MM.1S (cell line): Measurements from ENCODE around the gene COMMD10.

ENCODE experiments used
- DNase-seq: peaks from one replicate; pipeline ENCODE4 v3.0.0-alpha.2; 2015
- H2AFZ ChIP-seq: fragments of 300-600 bp; sonication (generic); 2 replicates; pipeline ENCODE4 v1.6.0; 2016; ENCODE audit warnings: antibody characterized with exemption, low read length
- H3F3A ChIP-seq: fragments of 300-600 bp; sonication (generic); 2 replicates; pipeline ENCODE4 v1.6.1; 2016; ENCODE audit warnings: mild to moderate bottlenecking, antibody characterized with exemption, low read length, moderate library complexity, mixed read lengths; ENCODE audit not compliant: insufficient read depth
- H3K27ac ChIP-seq: fragments of 300-600 bp; sonication (generic); 2 replicates; pipeline ENCODE4 v1.5.1; 2016; ENCODE audit warnings: mild to moderate bottlenecking, low read length
- H3K27me3 ChIP-seq: fragments of 300-600 bp; sonication (generic); replicated peaks from 2 replicates; pipeline ENCODE4 v1.6.0; 2016; ENCODE audit warnings: low read length; ENCODE audit not compliant: insufficient read depth
- H3K36me3 ChIP-seq: fragments of 300-600 bp; sonication (generic); replicated peaks from 2 replicates; pipeline ENCODE4 v1.6.1; 2016; ENCODE audit warnings: mild to moderate bottlenecking, low read length, mixed read lengths; ENCODE audit not compliant: insufficient read depth
- H3K4me1 ChIP-seq: fragments of 300-600 bp; sonication (generic); 2 replicates; pipeline ENCODE4 v1.6.1; 2016; ENCODE audit warnings: low read length, mixed read lengths
- H3K4me2 ChIP-seq: fragments of 300-600 bp; sonication (generic); 2 replicates; pipeline ENCODE4 v1.6.0; 2016; ENCODE audit warnings: low read depth, low read length
- H3K4me3 ChIP-seq: fragments of 300-600 bp; sonication (generic); 2 replicates; pipeline ENCODE4 v1.5.1; 2016; ENCODE audit warnings: low read length, mixed read lengths
- H3K79me2 ChIP-seq: fragments of 300-600 bp; sonication (generic); 2 replicates; pipeline ENCODE4 v1.6.1; 2016; ENCODE audit warnings: mixed run types, low read length, mixed read lengths
- H3K9ac ChIP-seq: fragments of 300-600 bp; sonication (generic); 2 replicates; pipeline ENCODE4 v1.6.1; 2016; ENCODE audit warnings: low read length, mixed read lengths
- H3K9me2 ChIP-seq: fragments of 300-600 bp; sonication (generic); replicated peaks from 2 replicates; pipeline ENCODE4 v1.6.1; 2016; ENCODE audit warnings: mild to moderate bottlenecking, low read length, mixed read lengths; ENCODE audit not compliant: insufficient read depth
- H3K9me3 ChIP-seq: fragments of 300-600 bp; sonication (generic); replicated peaks from 2 replicates; pipeline ENCODE4 v1.6.1; 2016; ENCODE audit warnings: mild to moderate bottlenecking, low read length, mixed read lengths; ENCODE audit not compliant: insufficient read depth
- H4K20me1 ChIP-seq: fragments of 300-600 bp; sonication (generic); 2 replicates; pipeline ENCODE4 v1.6.1; 2016; ENCODE audit warnings: mild to moderate bottlenecking, low read length, moderate library complexity, mixed read lengths; ENCODE audit not compliant: insufficient read depth
- CTCF ChIP-seq: fragments of 300-600 bp; sonication (generic); IDR thresholded peaks from 2 replicates; pipeline ENCODE4 v1.5.1; 2016; ENCODE audit warnings: antibody characterized with exemption, low read length, mixed read lengths
- EZH2 ChIP-seq: fragments of 300-600 bp; sonication (generic); optimal IDR thresholded peaks from 2 replicates; pipeline ENCODE3; 2017; ENCODE audit warnings: low read depth, mild to moderate bottlenecking, antibody characterized with exemption, low read length, mixed read lengths
- EZH2phosphoT487 ChIP-seq: fragments of 300-600 bp; sonication (generic); IDR thresholded peaks from 2 replicates; pipeline ENCODE4 v1.6.1; 2018; ENCODE audit warnings: antibody characterized with exemption, low read length

The COMMD10 gene

GRCh38 chr5:116306846-116307245 lies 222.0 kb downstream of the COMMD10 start:
- H3K4me2 ChIP-seq, result no peak overlapping the region
- H3K9me3 ChIP-seq, result no peaks in the 10 kb centered on the region
- no peaks in the 10 kb centered on the region for H3K4me1 ChIP-seq
- no peak overlapping the region for H2AFZ ChIP-seq
- no peak overlapping the region for H3K4me3 ChIP-seq
- no peaks in the 10 kb centered on the region for H3K9me2 ChIP-seq
- no peaks in the 10 kb centered on the region for H3F3A ChIP-seq
- no peak for TF ChIP-seq CTCF
- TF ChIP-seq EZH2phosphoT487, result no peak
- TF ChIP-seq EZH2, result no peak
- H4K20me1 ChIP-seq, result no peaks in the 10 kb centered on the region
- no peak for DNase-seq
- no peaks in the 10 kb centered on the region for H3K36me3 ChIP-seq
- H3K9ac ChIP-seq, result no peak overlapping the region
- no peaks in the 10 kb centered on the region for H3K27me3 ChIP-seq
- no peak overlapping the region for H3K27ac ChIP-seq
- H3K79me2 ChIP-seq, result no peaks in the 10 kb centered on the region

DNA sequence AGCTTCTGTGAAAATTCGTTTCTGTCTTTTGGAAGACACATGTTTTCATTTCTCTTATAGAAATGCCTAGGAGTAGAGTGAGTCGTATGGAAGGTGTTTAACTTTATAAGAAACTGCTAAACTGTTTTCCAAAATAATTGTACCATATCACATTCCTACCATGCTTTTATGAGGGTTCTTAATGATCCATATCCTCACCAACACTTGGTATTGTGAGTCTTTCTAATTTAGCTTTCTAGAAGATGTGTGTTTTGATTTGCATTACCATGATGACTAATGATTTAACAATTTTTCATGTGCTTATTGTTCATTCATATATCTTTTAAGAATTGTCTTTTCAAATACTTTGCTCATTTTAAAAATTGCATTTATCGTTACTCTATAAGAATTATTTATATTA lies 223.6 kb downstream of the COMMD10 start:
- no peaks in the 10 kb centered on the region for H3F3A ChIP-seq
- H3K9ac ChIP-seq, result no peak overlapping the region
- H3K27me3 ChIP-seq, result no peaks in the 10 kb centered on the region
- H4K20me1 ChIP-seq, result no peaks in the 10 kb centered on the region
- no peak for TF ChIP-seq CTCF
- TF ChIP-seq EZH2, result no peak
- no peak for TF ChIP-seq EZH2phosphoT487
- no peaks in the 10 kb centered on the region for H3K9me3 ChIP-seq
- no peaks in the 10 kb centered on the region for H3K36me3 ChIP-seq
- H2AFZ ChIP-seq, result no peak overlapping the region
- no peak overlapping the region for H3K4me3 ChIP-seq
- H3K79me2 ChIP-seq, result no peaks in the 10 kb centered on the region
- H3K27ac ChIP-seq, result no peak overlapping the region
- no peak for DNase-seq
- no peaks in the 10 kb centered on the region for H3K4me1 ChIP-seq
- H3K4me2 ChIP-seq, result no peak overlapping the region
- H3K9me2 ChIP-seq, result no peaks in the 10 kb centered on the region

DNA sequence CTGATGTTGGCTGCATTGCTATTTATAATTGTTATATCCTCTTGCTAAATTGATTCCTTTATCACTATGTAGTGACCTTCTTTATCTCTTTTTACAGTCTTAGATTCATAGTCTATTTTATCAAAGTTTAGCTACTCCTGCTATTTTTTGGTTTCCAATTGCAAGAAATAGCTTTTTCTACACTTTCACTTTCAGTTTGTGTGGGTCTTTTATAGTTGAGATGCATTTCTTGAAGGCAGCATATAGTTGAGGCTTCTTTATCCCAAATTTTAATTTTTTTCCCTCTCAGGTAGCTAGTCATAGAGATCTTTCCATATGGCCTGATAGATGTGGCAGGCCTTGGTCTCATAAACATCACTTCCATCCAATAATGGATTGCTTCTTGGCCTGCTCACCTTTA lies 228.5 kb downstream of the COMMD10 start:
- Histone ChIP-seq H3K4me1 (no peaks in the 10 kb centered on the region), H3K4me2 (peak overlapping the region; percentile 11), H3K27me3 (no peaks in the 10 kb centered on the region), H3K79me2 (no peaks in the 10 kb centered on the region), H3K4me3 (no peak overlapping the region), H3K9me2 (no peaks in the 10 kb centered on the region), H4K20me1 (no peaks in the 10 kb centered on the region), H3K9ac (no peak overlapping the region), H3K27ac (no peak overlapping the region), H3K9me3 (no peaks in the 10 kb centered on the region), H2AFZ (no peak overlapping the region), H3F3A (no peaks in the 10 kb centered on the region), H3K36me3 (no peaks in the 10 kb centered on the region)
- TF ChIP-seq EZH2phosphoT487 (no peak), CTCF (no peak), EZH2 (no peak)
- peak; percentile 9 for DNase-seq
